NK-92 (cell line): ENCODE results near the gene DHX58.
A peak's percentile ranks its signal among the peaks of the same experiment; 100 is the strongest.

Experiments used
- DNase-seq: peaks from one replicate; lab custom pipeline; 2025; ENCODE audit not compliant: unreplicated experiment; lab: John Stamatoyannopoulos, UW

Gene DHX58

GRCh38 chr17:42130310-42130936 is 17.9 kb upstream of the DHX58 start:
- DNase-seq, result no peak

GRCh38 chr17:42129109-42129837 is 16.8 kb upstream of the DHX58 start:
- no peak for DNase-seq

- DNase-seq, result no peak
Observed at GRCh38 chr17:42127414-42127813, 14.9 kb upstream of the DHX58 start.

GRCh38 chr17:42126836-42127235 is 14.3 kb upstream of the DHX58 start:
- no peak for DNase-seq

GRCh38 chr17:42125565-42125964 is 13.1 kb upstream of the DHX58 start:
- no peak for DNase-seq

- DNase-seq, result no peak
Observed at GRCh38 chr17:42124256-42124655, 11.7 kb upstream of the DHX58 start.

GRCh38 chr17:42122371-42123303 is 10.1 kb upstream of the DHX58 start, which contains the start of gene HSPB9:
TSS of gene HSPB9 (plus strand) at chr17:42122804. CDS start at chr17:42122851, 47 bp downstream.
- no peak for DNase-seq

- DNase-seq, result no peak
Observed at GRCh38 chr17:42120770-42121769, 8.6 kb upstream of the DHX58 start, which contains the start of gene KAT2A. TSS of gene KAT2A (minus strand) at chr17:42121367. CDS start at chr17:42121304, 63 bp downstream.

- DNase-seq, result no peak
Observed at GRCh38 chr17:42120161-42120769, 7.8 kb upstream of the DHX58 start.

GRCh38 chr17:42119301-42119700 is 6.8 kb upstream of the DHX58 start:
- DNase-seq, result no peak

GRCh38 chr17:42118545-42118944 is 6.0 kb upstream of the DHX58 start:
- no peak for DNase-seq

- DNase-seq, result no peak
Observed at GRCh38 chr17:42118126-42118510, 5.6 kb upstream of the DHX58 start.

GRCh38 chr17:42117397-42118125 is 5.0 kb upstream of the DHX58 start:
- no peak for DNase-seq

GRCh38 chr17:42116705-42117396 is 4.3 kb upstream of the DHX58 start:
- peak; percentile 18 for DNase-seq

GRCh38 chr17:42114118-42114517 is 1.6 kb upstream of the DHX58 start:
- DNase-seq, result no peak

GRCh38 chr17:42113293-42114069 is 967 bp upstream of the DHX58 start:
- no peak for DNase-seq

- no peak for DNase-seq
Observed at GRCh38 chr17:42111871-42112551, 503 bp downstream of the DHX58 start.
